GM23338 (cell line): Measurements from ENCODE around the gene CRADD. TPM values are rescaled to one million over a fixed set of nuclear protein-coding genes. Genes with fewer than 3 reads are reported as not detected.

Experiments
- ATAC-seq: fragments of 200-7000 bp; cut with Tn5 transposase; 3 replicates; pipeline ENCODE4 v1.9.1; 2020
- DNase-seq: peaks from one replicate; pipeline ENCODE4 v3.0.0-alpha.2; 2015; ENCODE audit warnings: low spot score
- H2AFZ ChIP-seq: fragments of 200-600 bp; sonication (generic); 2 replicates; pipeline ENCODE4 v1.8.0; 2016; ENCODE audit warnings: antibody characterized with exemption, mild to moderate bottlenecking, moderate library complexity
- H3F3A ChIP-seq: fragments of 200-600 bp; sonication (generic); replicated peaks from 2 replicates; pipeline ENCODE4 v1.8.0; 2017; ENCODE audit warnings: antibody characterized with exemption, mixed run types, low read depth
- H3K27ac ChIP-seq: fragments of 200-600 bp; sonication (generic); 2 replicates; pipeline ENCODE4 v1.6.1; 2016; ENCODE audit warnings: low read depth
- H3K27me3 ChIP-seq: fragments of 200-600 bp; sonication (generic); 2 replicates; pipeline ENCODE4 v1.8.0; 2016; ENCODE audit warnings: mild to moderate bottlenecking, mixed run types, moderate library complexity; ENCODE audit not compliant: insufficient read depth
- H3K36me3 ChIP-seq: fragments of 200-600 bp; sonication (generic); 2 replicates; pipeline ENCODE4 v1.8.0; 2016; ENCODE audit warnings: mild to moderate bottlenecking; ENCODE audit not compliant: insufficient read depth
- H3K4me1 ChIP-seq: fragments of 200-600 bp; sonication (generic); 2 replicates; pipeline ENCODE4 v1.8.0; 2016; ENCODE audit warnings: mild to moderate bottlenecking, moderate library complexity; ENCODE audit not compliant: insufficient read depth
- H3K4me2 ChIP-seq: fragments of 200-600 bp; sonication (generic); 2 replicates; pipeline ENCODE4 v1.7.1; 2017; ENCODE audit warnings: mixed run types
- H3K4me3 ChIP-seq: fragments of 200-600 bp; sonication (generic); 2 replicates; pipeline ENCODE4 v1.6.1; 2016; ENCODE audit warnings: mixed run types
- H3K79me2 ChIP-seq: fragments of 200-600 bp; sonication (generic); replicated peaks from 2 replicates; pipeline ENCODE4 v1.8.0; 2017; ENCODE audit warnings: mild to moderate bottlenecking; ENCODE audit not compliant: insufficient read depth
- H3K9me2 ChIP-seq: fragments of 200-600 bp; sonication (generic); 2 replicates; pipeline ENCODE4 v1.8.0; 2017; ENCODE audit not compliant: insufficient read depth
- H4K20me1 ChIP-seq: fragments of 200-600 bp; sonication (generic); replicated peaks from 2 replicates; pipeline ENCODE4 v1.8.0; 2017; ENCODE audit warnings: mild to moderate bottlenecking; ENCODE audit not compliant: insufficient read depth
- H3K27ac Mint-ChIP-seq: 2 replicates; pipeline ENCODE4 v1.8.0; 2020; ENCODE audit warnings: inconsistent platforms, mild to moderate bottlenecking, moderate library complexity, mixed read lengths
- H3K27me3 Mint-ChIP-seq: 3 replicates; pipeline ENCODE4 v1.8.0; 2022; ENCODE audit warnings: low read depth, mild to moderate bottlenecking, moderate library complexity, mixed read lengths, inconsistent platforms; ENCODE audit not compliant: insufficient read depth, poor library complexity
- H3K36me3 Mint-ChIP-seq: 3 replicates; pipeline ENCODE4 v1.8.0; 2021; ENCODE audit warnings: low read depth, mild to moderate bottlenecking, inconsistent platforms, moderate library complexity, mixed read lengths
- H3K4me1 Mint-ChIP-seq: 3 replicates; pipeline ENCODE4 v1.8.0; 2020; ENCODE audit warnings: mild to moderate bottlenecking, inconsistent platforms, mixed read lengths
- H3K4me3 Mint-ChIP-seq: 3 replicates; pipeline ENCODE4 v1.8.0; 2021; ENCODE audit warnings: moderate library complexity, mild to moderate bottlenecking, inconsistent platforms, mixed read lengths
- H3K9me3 Mint-ChIP-seq: 3 replicates; pipeline ENCODE4 v1.8.0; 2020; ENCODE audit warnings: moderate library complexity, mild to moderate bottlenecking, inconsistent platforms, mixed read lengths
- CREB1 ChIP-seq: fragments of 250-450 bp; sonication (Bioruptor Pico); IDR thresholded peaks from 2 replicates; pipeline ENCODE4 v1.5.0; 2020; ENCODE audit warnings: low read depth, mild to moderate bottlenecking, moderate library complexity
- CTCF ChIP-seq, 2 experiments: fragments of 200-600 bp in 1 of 2; sonication (generic) in 1 of 2; conservative IDR thresholded peaks; 2 replicates each; pipeline versions ENCODE4 v1.5.1 to v1.6.1; 2016 to 2017; ENCODE audit warnings: antibody characterized with exemption in 2 of 2, low read depth in 2 of 2, mild to moderate bottlenecking in 2 of 2, moderate library complexity in 1 of 2
- ETS1 ChIP-seq: IDR thresholded peaks from 2 replicates; pipeline ENCODE4 v1.6.1; 2016; ENCODE audit warnings: antibody characterized with exemption
- EZH2 ChIP-seq: fragments of 200-600 bp; sonication (generic); IDR thresholded peaks from one replicate; pipeline ENCODE4 v1.8.0; 2017; ENCODE audit warnings: antibody characterized with exemption, mild to moderate bottlenecking, low read depth; ENCODE audit not compliant: unreplicated experiment
- EZH2phosphoT487 ChIP-seq: fragments of 200-600 bp; sonication (generic); IDR thresholded peaks from one replicate; pipeline ENCODE4 v1.8.1; 2018; ENCODE audit warnings: antibody characterized with exemption; ENCODE audit not compliant: unreplicated experiment
- JUNB ChIP-seq: IDR thresholded peaks from one replicate; pipeline ENCODE4 v1.6.1; 2016; ENCODE audit warnings: antibody characterized with exemption; ENCODE audit not compliant: unreplicated experiment
- NANOG ChIP-seq: IDR thresholded peaks from 2 replicates; pipeline ENCODE4 v1.6.1; 2016; ENCODE audit warnings: antibody characterized with exemption, borderline replicate concordance
- POLR2AphosphoS5 ChIP-seq: IDR thresholded peaks from 2 replicates; pipeline ENCODE4 v1.6.1; 2016; ENCODE audit warnings: antibody characterized with exemption, low read depth
- REST ChIP-seq: IDR thresholded peaks from one replicate; pipeline ENCODE4 v1.6.1; 2018; ENCODE audit warnings: antibody characterized with exemption; ENCODE audit not compliant: unreplicated experiment
- STAT1 ChIP-seq: IDR thresholded peaks from one replicate; pipeline ENCODE4 v1.6.1; 2016; ENCODE audit warnings: antibody characterized with exemption; ENCODE audit not compliant: unreplicated experiment
- ZNF114 ChIP-seq: fragments of 250-450 bp; sonication (Bioruptor Pico); IDR thresholded peaks from 2 replicates; pipeline ENCODE4 v1.5.0; 2020; ENCODE audit warnings: mild to moderate bottlenecking, moderate library complexity
- ZNF331 ChIP-seq: fragments of 250-450 bp; sonication (Bioruptor Pico); IDR thresholded peaks from 2 replicates; pipeline ENCODE4 v1.5.0; 2020; ENCODE audit warnings: low read depth, mild to moderate bottlenecking, moderate library complexity
- ZNF462 ChIP-seq: fragments of 250-450 bp; sonication (Bioruptor Pico); IDR thresholded peaks from 2 replicates; pipeline ENCODE4 v1.5.0; 2020; ENCODE audit warnings: mild to moderate bottlenecking, moderate library complexity
- polyA plus RNA-seq: library from polyadenylated mRNA; unstranded; fragments of >200 nt; fragmentation: Nextera tagmentation; extraction: Ambion mirVana; gene quantifications from 2 replicates; pipeline ENCODE4 v1.2.1, GENCODE V29; 2016
- total RNA-seq: library from RNA; depleted of rRNA; stranded (reverse); fragments of >200 nt; shearing (Covaris generic); gene quantifications from 2 replicates; pipeline ENCODE4 v1.2.3, GENCODE V29; 2014

CRADD gene
- total and polyA plus RNA-seq, 2 experiments from 2014 or later: 6.3 to 27.9 TPM

DNA sequence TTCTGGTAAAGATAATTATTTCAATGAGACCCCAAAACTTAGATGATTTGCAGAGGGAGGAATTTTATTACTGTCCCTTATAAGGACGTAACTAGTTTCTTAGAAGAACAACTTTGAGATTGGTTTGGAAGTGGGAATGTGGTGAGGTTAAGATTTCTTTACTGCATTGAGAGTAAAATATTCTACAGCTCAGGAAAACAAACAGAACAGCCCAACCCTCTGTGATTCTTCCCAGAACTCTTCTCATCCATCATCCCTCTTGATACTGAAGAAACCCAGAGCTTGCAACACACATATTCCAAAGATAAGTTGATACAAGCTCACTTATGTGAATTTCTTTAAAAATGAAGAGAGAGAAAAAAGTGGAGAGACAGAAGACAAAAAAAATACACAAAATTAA lies 234.2 kb downstream of the CRADD start:
- Histone ChIP-seq H3K4me2 (no peak overlapping the region), H4K20me1 (no peaks in the 10 kb centered on the region), H3K36me3 (no peaks in the 10 kb centered on the region), H3K9me2 (0 out of 2 replicates have a peak, but pooled peaks cover 8% of the 10 kb centered on the region), H3K27me3 (no peaks in the 10 kb centered on the region), H3K4me3 (no peak overlapping the region), H3K79me2 (no peaks in the 10 kb centered on the region), H3K27ac (no peak overlapping the region), H3F3A (no peaks in the 10 kb centered on the region), H2AFZ (no peak overlapping the region), H3K4me1 (peaks cover 3% of the 10 kb centered on the region; the same call in 1 of the 2 replicates)
- no peak for DNase-seq
- H3K27ac Mint-ChIP-seq: no peak overlapping the region
- TF ChIP-seq REST (no peak), ETS1 (no peak), ZNF331 (no peak), STAT1 (no peak), NANOG (no peak), EZH2 (no peak), EZH2phosphoT487 (no peak), CTCF (conservative IDR thresholded peaks at IDR 0.05; ENCODE audit: low read depth in 2 of 2) (no peak), POLR2AphosphoS5 (no peak), ZNF114 (CRISPR knock-in tag) (no peak), CREB1 (no peak), ZNF462 (CRISPR knock-in tag) (no peak), JUNB (no peak)
- H3K36me3 Mint-ChIP-seq: no peaks in the 10 kb centered on the region
- H3K9me3 Mint-ChIP-seq: no peaks in the 10 kb centered on the region
- H3K27me3 Mint-ChIP-seq: peaks cover 4% of the 10 kb centered on the region
- no peak overlapping the region for H3K4me3 Mint-ChIP-seq
- H3K4me1 Mint-ChIP-seq: no peaks in the 10 kb centered on the region; the same call in 2 of the 3 replicates
- ATAC-seq: no peak
